NCI-H82 treated with DMSO at 0.1 percent for 48 hours (cell line): ENCODE data around the gene SMIM45.

Experiments used
- DNase-seq: peaks from one replicate; lab custom pipeline; 2025; ENCODE audit not compliant: unreplicated experiment; lab: John Stamatoyannopoulos, UW

SMIM45 gene

GRCh38 chr22:41951898-41952474 is at the start of gene SMIM45:
TSS of gene SMIM45 (plus strand) at chr22:41952150.
- DNase-seq: peak; percentile 11

DNA sequence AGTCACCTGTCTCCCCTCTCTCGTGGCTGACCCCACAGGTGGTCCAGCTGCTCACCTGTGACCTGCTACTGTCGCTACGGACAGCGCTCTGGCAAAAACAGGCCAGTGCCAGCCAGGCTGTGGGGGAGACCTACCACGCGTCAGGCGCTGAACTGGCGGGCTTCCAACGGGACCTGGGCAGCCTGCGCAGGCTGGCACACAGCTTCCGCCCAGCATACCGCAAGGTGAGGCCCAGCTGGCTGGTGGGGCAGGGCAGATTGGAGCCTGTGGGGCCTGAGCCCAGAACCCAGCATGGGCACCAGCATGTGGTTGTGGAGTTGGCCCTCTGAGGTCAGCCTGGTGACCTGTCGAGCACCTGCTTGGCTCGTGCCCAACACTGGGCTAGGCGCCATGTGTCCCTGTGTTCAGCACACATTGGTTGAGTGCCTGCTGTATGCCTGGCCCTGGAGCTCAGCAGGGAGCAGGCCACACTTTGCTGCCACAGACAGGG is 49.0 kb upstream of the SMIM45 start:
- DNase-seq: no peak

DNA sequence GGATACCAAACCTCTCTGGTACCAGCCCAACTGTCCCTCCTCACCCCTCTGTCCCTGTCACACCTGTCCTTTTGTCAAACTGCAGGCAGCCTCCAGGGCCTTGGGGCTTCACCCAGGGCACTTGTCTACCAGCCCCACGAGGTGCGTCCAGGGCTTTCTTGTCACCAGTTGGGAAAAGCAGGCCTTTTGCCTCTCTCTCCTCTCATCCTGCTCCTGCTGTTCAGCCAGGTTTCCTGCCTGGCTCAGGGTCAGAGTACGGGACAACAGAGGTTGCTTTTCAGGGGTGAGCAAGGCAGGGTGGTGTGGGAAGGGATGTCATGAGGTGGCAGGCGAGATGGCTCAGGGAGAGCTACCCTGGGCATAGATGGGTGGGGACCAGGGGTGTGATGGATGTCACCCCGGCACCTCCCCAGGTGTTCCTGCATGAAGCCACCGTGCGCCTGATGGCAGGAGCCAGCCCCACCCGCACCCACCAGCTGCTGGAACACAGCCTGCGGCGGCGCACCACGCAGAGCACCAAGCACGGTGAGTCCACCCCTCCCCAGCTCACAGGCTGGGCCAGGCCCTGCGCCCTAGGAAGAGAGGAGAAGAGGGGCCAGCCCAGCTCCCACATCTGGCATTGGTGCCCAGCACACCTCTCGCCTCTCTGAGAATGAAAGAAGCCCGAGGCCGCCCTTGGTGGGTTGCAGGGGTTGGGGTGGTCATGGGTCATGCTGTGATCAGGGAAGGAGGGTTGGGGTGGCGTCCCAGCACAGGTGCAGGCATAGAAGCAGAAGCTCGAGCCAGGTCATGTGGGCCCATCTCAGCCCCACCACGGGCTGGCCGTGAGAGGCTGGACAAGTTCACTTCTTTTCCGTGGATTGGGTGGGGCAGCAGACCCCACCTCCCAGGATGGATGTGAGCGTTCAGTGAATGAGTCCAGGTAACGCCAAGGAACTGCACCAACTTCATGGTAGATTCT is 47.2 kb upstream of the SMIM45 start:
- no peak for DNase-seq

DNA sequence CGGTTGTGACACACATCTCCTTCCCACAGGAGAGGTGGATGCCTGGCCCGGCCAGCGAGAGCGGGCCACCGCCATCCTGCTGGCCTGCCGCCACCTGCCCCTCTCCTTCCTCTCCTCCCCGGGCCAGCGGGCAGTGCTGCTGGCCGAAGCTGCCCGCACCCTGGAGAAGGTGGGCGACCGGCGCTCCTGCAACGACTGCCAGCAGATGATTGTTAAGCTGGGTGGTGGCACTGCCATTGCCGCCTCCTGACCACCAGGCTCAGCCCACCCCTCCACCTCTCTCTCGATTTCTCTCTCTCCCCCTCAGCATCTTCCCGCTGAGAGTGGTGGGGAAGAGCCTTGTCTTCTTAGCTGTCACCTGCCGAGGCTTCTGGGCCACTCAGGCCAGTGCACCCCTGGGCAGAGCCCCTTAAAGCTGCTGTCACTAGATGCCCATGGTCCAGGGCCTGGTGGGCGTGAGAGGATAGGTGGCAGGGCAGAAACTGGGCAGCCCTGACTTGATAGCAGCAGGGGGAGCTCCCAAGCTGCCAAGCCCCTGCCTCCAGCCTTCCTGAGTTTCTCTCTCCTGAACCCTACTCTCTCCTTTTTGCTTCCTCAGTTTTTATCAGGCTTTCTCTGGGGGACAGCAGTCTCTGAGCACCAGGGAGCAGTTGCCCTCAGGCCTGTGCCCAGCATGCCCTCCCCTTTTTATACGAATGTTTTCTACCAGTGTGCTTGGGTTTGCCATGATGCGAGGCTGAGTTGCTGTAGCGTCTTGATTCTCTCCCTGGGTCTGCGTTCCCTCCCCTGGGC is 46.3 kb upstream of the SMIM45 start:
- DNase-seq: no peak

DNA sequence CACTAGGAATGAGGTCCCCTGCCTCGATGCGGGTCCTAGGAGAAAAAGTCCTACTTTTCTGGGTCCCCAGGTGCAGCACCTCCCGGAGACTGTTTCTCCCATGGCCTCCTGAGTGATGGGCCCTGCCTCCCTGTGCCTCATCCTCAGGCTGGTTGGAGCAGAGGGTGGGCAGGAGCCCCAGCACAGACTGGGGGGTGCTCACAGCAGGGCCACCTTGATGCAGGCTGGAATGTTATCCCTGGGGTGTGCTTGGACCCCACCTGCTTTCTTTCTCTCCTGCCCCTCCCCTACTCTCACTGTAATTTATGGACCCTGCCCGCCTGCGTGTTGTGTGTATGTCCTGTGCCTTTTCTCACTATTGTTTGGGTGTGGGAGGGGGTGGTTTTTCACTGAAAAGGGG is 45.1 kb upstream of the SMIM45 start:
- DNase-seq: no peak

- no peak for DNase-seq
Observed at GRCh38 chr22:41907436-41908401, 44.2 kb upstream of the SMIM45 start.

DNA sequence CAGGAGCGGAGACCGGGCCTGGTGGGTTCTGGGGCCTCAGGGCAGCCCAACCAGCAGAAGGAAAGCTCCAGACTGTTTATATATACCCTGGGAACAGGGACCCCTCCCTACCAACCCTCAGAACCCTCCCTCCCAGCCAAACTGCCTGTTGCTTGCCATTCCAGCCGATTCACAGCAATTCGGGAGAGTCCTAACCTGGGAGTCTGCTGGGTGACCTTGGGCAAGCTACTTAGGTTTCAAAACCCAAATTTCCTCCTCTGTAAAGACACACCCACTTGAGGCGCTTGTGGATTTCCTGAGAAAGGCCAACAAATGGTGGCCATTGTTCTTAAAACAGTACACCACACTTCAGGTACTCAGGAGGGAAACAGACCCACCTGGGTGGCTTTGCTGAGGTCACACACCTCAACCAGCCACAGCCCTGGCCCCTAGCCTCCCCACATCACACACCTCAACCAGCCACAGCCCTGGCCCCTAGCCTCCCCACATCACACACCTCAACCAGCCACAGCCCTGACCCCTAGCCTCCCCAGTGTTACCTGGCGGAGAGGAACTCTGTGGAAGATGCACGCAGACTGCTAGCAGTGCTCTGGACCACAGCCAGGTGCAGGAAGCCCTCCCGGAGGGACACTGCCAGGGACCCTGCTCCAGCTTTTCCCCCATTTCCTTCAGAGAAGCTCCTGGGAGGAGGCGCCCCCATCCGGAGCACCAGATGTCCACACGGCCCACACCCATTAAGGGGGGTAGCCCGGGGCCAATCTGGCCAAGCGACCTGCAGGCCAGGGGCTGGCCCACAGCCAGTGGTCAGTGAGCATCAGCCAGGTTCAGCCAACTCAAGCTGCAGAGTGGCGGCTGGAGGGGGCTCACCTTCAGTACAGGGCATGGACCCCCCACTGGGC is 43.3 kb upstream of the SMIM45 start:
- no peak for DNase-seq

DNA sequence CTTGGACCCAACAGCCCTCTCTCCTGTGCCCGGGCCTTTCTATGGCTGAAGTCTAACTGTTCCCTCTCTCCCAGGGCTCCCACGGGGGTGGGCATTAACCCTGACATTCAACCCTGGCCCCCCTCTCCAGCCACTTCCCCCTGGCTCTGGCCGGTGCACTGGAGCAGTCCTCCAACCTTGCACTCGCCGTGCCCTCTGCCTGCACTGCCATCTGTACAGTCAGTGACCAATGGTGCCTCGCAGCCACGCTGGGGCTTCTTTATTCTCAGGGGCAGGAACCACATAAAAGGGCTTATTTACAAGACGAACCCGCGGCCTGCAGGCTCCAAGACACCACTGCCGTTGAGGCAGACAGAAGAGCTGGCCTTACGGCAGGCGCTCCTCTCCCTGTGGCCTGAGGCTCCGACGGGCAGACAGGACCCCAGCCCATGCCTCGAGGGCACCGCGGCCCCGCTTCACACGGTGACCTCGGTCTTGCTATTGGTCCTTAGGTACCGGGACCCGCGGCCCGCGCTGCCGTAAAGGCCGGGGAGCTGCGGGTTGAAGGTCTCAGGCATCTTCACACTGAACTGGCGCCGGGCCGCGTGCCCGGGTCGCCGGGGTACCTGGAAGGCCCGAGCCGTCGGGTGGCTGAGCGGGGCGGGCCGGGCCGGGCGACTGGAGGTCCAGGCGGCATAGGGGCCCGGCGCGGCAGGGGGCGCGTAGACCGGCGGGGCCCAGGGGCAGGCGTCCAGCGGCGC is 42.5 kb upstream of the SMIM45 start:
- DNase-seq: no peak

GRCh38 chr22:41910050-41911000 is 41.6 kb upstream of the SMIM45 start:
- no peak for DNase-seq

DNA sequence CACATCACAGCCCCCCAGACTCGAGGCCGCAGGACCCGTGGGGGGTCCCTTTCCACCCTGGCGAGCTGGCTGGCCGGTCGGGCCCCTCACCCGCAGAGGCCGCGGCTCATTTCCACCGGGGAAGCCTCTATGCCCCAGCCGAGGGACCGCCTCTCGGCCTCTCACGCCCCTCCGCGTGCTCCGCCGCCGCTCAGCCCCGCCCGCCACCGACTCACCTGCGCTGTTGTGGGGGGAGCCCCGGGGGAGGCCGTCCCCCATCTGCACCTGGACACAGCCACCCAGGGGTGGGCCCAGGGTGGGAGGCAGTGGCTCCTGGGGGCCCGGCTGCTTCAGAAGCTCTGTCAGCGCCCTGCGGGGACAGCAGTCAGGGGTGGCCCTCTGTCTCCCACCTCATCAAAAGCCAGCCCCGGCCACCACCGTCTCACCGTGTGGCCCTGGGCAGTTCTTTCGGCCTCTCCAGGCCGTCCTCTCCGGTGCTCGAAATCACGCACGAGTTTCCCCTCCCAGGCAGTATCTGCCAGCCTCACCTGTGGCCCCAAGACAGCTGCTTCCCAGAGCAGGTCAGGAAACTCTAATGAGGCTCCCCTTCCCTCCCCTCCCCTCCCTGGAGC is 40.8 kb upstream of the SMIM45 start:
- no peak for DNase-seq

DNA sequence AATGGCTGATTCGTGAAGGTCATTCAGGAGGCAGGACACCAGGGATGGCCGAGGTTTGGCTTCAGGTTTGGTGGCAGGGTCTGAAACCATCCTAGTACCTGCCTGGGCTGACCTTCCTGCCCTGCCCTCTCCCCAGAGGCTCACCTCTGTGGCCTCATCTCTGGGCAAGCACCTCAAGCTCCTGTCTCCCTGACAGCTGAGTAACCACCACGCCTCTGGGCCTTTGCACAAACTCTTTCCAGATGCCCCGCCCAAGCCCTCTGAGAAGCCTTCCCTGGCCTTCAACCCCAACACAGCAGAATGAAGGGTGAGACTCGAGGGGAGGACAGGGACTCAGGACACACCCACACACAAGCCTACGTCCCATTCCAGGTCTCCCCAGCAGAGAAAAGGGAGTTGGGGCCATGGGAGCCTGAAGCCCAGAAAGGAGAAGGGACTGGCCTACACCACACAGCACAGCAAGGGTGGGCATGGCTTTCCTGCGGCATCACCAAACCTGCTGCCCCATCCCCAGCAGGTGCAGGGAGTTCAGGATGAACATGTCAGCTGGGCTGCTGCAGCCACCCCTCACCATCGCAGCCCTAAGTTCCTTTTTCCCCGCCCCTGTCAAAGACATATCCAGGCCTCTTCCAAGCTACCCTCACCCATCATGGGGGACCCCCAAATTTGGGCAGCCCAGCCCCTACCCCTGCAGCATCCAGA is 39.5 kb upstream of the SMIM45 start:
- no peak for DNase-seq

- no peak for DNase-seq
Observed at GRCh38 chr22:41913040-41913719, 38.8 kb upstream of the SMIM45 start.

DNA sequence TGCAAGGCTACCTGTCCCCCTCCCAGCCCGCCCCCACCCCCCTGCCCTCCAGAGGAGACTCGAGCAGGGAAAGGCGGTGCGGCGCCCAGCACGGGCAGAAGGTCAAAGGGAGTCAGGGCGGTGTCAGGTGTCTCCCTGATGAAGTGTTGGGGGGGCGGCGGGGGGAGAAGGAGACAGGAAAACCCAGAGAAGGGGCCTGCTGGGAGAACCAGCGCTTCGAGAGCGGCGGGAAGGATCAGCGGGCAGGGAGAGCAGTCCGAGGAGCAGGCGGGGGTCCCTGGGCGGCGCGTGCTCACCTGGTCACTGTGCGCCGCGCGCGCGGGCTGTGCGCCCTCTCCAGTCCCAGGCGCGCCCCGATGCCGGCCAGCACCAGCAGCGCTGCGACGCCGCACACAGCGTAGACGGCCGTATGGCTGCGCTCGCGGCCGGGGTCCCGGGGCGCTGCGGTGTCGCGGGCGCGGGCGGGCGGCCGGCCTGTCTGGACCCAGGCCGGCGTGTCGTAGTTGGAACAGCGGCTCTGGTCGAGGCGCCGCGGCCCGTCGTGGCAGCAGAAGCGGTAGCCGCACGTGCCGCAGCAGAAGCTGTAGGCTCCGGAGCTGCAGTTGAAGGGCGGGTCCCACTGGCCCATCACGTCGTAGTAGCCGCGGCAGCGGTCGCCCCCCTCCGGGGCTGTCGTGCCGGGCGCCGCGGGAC is 38.0 kb upstream of the SMIM45 start:
- DNase-seq: no peak

GRCh38 chr22:41914611-41915034 is 37.3 kb upstream of the SMIM45 start:
- no peak for DNase-seq

DNA sequence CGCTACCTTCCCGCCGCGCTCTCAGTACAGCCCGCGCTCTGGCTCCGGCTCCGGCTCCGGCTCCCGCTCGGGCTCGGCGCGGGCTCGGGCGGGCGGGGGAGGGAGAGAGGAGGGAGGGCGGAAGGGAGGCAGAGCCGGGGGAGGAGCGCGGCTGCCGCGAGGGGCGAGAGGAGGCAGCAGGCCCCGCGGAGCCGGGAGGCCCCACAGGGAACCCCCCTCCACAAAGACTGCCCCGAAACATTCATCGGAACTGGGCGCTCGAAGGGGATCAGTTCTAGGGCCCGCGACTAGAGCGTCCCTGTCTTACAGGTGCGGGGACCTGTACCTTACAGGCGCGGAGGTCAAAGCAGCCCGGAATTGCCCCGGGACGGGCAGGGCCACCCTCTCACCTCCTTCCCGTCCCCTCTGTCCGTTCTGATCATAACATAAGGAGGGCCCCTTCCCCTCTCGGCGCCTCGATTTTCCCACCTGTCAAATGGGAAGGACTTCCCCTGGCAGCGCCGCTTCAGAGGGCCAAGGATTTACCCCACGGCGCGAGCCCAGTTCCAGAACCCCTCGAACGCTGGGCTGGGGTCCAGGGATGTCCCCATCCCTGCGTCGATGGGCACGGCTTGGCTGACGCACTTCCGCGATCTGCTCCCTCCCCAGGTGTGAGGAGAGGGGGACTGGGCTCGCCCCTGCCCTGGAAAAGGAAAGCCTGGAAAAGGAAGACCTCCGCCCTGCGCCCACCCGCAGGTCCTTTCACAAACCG is 36.7 kb upstream of the SMIM45 start, which contains the start of gene SHISA8:
TSS of gene SHISA8 (minus strand) at position 40 of the 751 bp plus-strand sequence. CDS start 407 bp downstream, outside the sequence.
- no peak for DNase-seq
